Left kidney (tissue), 2 donors: ENCODE data around the gene GNA15. TPM values are rescaled to one million over a fixed set of nuclear protein-coding genes. Genes with fewer than 3 reads are reported as not detected.
"Not testable (repeated sequence)": the region's sequence is repeated elsewhere in the genome, so short reads cannot be mapped to it uniquely, and the experiment has no call there.

ENCODE experiments used
- DNase-seq: peaks from one replicate; pipeline ENCODE4 v3.0.0-alpha.2; 2013
- polyA plus RNA-seq: library from polyadenylated mRNA; unstranded; fragments of 120-200 nt; gene quantifications from one replicate; pipeline ENCODE4 v1.2.1, GENCODE V29; 2013; ENCODE audit not compliant: insufficient read length

Gene GNA15
- polyA plus RNA-seq, 1 donor, result 0.65 TPM

- no peak for DNase-seq
Measured at GRCh38 chr19:3149526-3150505, 14.0 kb downstream of the GNA15 start.

- no peak for DNase-seq
Measured at GRCh38 chr19:3150739-3151329, 15.0 kb downstream of the GNA15 start.

DNA sequence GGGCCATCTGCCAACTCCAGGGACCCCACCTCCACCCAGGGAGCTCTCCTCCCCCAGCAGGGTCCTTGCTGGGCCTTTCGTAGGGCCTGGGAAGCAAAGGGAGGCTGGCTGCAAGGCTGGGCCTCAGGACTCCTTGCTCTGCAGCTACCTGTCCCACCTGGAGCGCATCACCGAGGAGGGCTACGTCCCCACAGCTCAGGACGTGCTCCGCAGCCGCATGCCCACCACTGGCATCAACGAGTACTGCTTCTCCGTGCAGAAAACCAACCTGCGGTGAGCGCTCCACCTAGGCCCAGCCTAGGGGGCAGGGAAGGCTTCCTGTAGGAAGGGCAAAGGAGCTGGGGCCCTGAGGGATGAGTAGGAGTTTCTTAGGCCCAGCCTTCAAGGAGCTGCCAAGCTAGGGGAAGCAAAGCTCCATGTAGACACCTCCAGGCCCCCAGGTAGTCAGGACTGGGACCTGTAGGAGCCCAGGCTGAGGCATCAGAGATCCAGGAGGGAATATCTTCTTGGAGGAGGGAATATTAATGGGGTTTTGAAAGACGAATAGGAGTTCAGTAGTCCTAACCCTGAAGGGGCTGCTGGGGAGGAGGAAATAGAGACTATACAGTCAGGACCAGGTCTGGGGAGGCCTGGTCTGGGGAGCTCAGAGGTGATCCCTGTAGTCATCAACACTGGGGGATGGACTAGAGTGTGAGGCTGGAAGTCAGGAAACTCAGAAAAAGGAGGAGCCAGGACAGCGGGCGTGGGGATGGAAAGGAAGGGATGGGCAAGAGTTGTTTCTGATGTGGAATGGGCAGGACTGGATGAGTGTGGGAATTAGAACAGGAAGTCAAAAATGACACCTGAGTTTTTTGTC lies 16.0 kb downstream of the GNA15 start:
- no peak for DNase-seq

- no peak for DNase-seq
Measured at GRCh38 chr19:3152419-3152780, 16.6 kb downstream of the GNA15 start.

DNA sequence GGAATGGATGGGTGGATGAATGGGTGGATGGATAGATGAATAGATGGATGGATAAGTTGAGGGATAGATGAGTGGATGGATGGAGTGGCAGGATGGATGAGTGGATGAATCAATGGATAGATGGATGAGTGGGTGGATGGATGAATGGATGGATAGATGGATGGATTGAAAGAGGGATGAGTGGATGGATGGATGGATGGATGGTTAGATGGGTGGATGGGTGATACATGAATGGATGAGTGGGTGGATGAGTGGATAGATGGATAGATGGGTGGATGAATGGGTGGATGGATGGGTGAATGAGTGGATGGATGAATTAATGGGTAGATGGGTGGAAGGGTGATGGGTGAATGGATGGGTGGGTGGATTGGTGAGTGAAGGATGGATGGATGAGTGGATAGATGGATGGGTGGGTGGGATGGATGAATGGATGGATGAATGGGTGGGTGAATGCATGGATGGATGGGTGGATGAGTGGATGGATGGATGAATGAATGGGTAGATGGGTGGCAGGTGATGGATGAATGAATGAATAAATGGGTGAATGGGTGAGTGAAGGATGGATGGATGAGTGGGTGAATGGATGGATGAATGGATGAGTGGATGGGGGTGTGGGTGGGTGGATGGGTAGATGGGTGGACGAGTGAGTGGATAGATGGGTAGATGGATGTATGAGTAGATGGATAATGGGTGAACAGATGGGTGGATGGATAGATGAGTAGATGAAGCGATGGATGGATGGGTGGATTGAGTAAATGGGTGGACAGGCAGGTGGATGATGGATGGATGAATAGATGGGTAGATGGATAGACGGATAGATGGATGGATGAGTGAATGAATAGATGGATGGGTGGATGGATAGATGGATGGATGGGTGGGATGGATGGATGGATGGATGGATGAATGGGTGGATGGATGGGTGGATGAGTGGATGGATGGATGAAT lies 17.7 kb downstream of the GNA15 start:
- no peak for DNase-seq

- not testable (repeated sequence) for DNase-seq
Measured at GRCh38 chr19:3154447-3154846, 18.6 kb downstream of the GNA15 start.

GRCh38 chr19:3154957-3155736 lies 19.3 kb downstream of the GNA15 start:
- no peak for DNase-seq

DNA sequence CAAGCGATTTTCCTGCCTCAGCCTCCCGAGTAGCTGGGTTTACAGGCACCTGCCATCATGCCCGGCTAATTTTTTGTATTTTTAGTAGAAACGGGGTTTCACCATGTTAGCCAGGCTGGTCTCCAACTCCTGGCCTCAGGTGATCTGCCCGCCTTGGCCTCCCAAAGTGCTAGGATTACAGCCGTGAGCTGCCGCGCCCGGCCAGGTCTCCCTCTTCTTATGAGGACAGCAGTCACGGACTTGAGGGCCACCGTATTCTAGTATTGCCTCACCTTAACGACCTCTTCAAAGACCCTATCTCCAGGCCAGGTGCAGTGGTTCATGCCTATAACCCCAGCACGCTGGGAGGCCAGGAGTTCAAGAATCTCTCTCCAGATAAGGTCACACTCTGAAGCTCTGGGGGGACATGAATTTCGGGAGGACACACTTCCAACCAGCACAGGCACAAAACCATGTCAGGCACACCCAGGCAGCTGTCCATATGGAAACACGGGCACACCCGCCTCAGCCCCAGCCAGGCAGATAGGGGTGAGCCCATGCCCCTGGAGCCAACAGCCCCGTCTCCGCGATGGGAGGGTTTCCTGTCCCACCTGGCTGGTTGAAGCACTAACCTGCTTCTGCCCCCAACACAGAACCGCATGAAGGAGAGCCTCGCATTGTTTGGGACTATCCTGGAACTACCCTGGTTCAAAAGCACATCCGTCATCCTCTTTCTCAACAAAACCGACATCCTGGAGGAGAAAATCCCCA lies 21.4 kb downstream of the GNA15 start:
- no peak for DNase-seq

- DNase-seq, result no peak
Measured at GRCh38 chr19:3159565-3159964, 23.7 kb downstream of the GNA15 start.

DNA sequence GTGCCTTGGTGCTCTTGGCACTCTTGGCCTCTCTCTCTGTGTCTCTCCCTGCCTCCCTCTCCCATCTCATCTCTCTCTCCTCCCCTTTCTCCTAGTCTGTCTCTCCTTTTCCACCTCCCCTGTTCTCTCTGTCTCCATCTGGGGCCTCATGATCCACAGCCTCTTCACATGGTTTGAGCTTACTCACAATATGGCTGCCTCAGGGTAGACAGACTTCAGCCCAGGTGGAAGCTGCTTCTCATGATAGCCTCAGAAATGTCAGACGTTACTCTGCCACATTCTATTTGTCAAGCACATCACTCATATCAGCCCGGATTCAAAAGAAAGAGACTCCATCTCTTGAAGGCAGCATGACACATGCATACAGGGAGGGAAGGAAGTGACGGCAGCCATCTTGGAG lies 24.4 kb downstream of the GNA15 start:
- no peak for DNase-seq

DNA sequence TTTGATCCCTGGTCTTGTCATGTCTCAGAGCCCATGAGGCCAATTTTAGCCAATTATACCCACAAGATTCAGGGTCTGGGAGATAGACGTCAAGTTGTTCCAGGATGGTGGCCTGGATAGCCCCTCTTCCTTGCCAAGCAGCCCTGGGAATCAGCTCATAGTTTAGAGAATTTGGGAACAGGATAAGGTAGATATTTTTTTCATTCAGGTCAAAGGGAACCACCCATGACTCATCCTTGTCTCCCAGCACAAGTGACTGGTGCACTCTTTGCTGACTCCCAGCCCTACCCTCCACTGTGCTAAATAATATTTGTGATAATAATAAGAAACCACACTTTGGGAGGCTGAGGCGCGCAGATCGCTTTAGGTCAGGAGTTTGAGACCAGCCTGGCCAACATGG lies 25.6 kb downstream of the GNA15 start:
- no peak for DNase-seq

DNA sequence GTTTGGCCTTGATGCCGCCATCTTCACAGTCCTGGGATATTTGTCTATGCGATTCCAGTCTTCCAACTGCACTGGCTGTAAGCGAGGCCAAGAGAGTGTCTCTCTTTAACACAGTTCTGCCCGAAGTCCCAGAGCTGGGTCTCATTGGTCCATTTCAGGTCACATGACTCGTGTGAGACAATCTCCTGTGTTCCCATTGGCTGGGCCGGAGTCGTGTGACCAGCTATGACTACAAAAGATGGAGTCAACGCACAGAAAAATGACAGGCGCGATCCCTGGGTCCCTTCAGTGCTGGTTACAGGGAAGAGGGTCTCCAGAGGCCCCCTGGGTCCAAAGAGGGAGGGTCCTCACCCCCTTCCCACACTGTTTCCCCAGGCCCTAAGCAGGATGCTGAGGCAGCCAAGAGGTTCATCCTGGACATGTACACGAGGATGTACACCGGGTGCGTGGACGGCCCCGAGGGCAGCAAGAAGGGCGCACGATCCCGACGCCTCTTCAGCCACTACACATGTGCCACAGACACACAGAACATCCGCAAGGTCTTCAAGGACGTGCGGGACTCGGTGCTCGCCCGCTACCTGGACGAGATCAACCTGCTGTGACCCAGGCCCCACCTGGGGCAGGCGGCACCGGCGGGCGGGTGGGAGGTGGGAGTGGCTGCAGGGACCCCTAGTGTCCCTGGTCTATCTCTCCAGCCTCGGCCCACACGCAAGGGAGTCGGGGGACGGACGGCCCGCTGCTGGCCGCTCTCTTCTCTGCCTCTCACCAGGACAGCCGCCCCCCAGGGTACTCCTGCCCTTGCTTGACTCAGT lies 26.8 kb downstream of the GNA15 start:
- DNase-seq, result no peak

DNA sequence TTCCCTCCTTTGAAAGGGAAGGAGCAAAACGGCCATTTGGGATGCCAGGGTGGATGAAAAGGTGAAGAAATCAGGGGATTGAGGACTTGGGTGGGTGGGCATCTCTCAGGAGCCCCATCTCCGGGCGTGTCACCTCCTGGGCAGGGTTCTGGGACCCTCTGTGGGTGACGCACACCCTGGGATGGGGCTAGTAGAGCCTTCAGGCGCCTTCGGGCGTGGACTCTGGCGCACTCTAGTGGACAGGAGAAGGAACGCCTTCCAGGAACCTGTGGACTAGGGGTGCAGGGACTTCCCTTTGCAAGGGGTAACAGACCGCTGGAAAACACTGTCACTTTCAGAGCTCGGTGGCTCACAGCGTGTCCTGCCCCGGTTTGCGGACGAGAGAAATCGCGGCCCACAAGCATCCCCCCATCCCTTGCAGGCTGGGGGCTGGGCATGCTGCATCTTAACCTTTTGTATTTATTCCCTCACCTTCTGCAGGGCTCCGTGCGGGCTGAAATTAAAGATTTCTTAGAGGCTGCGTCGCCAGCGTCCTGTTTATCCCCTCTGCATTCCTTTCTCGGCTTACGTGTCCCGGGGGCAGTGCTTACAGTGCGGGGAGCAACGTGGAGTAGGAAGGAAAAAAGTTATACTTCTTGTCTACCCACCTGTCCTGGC lies 27.5 kb downstream of the GNA15 start:
- peak; percentile 54 for DNase-seq

- DNase-seq, result no peak
Measured at GRCh38 chr19:3163943-3164342, 28.1 kb downstream of the GNA15 start.

DNA sequence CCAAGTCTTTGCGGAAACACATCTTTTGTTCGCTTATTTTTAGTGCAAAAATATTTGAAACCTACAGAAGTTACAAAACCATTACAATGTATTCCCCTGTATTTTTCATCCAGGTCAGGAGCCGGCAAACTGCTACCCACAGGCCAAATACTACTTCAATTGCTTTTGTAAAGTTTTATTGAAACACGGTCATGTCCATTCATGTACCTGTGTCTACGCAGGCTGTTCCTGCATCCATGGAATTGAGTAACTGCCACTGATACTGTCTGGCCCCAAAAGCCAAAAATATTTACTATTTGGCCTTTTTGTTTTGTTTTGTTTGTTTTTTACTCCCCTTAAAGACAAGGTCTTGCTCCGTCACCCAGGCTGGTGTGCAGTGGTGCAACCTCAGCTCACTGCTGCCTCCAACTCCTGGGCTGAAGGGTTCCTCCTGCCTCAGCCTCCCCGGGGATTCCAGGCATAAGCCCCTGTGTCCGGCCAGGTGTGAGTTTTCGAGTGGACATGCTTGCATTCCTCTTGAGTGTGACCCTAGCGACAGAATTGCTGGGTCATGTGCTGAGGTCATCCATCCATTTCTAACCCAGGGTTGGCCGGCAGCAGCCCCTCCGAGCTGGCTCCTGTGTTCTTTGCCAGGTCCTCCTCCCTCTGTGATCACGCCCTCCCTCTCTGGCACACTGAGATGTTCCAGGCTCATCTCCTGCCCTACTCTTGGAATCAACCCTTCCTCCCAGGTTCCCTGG lies 31.9 kb downstream of the GNA15 start:
- no peak for DNase-seq

DNA sequence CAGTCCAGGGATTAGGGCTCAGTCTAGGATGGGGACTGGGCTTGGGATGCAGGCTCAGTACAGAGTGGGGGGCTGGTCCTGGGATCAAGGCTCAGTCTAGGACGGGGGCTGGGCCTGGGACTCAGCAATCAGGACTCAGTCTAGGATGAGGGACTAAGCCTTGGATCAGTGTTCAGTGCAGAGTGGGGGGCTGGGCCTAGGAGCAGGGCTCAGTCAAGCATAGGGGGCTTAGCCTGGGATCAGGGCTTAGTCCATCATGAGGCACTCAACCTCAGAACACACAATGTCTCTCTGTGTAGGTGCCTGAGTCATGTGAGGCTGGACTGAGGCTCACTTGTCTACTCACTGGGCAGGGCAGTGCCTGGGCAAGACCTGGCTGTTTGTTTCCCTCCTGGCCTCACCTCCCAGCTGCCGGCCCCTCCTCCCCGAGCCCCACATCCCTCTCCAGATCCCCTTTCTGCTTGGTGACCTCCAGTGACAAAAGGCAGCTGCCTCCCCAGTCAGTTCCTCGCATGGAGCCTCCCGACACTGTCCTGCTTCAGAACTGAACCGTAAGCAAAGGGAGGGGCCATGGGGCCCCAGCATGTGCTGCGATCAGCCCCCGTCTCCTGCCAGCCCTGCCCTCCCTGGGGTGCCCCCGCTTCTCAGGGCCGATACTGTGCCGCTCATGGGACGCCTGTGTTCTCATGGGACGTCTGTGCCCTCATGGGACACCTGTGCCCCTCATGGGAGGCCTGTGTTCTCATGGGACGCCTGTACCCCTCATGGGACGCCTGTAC lies 36.2 kb downstream of the GNA15 start:
- DNase-seq, result no peak

DNA sequence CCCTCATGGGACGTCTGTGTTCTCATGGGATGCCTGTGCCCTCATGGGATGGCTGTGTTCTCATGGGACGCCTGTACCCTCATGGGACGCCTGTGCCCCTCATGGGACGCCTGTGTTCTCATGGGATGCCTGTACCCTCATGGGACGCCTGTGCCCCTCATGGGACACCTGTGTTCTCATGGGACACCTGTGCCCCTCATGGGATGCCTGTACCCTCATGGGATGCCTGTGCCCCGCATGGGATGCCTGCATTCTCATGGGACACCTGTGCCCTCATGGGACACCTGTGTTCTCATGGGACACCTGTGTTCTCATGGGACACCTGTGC lies 36.8 kb downstream of the GNA15 start:
- not testable (repeated sequence) for DNase-seq
